Ovary (tissue), 9 donors: ENCODE data around the gene FOXO1. TPM values are rescaled to one million over a fixed set of nuclear protein-coding genes. Genes with fewer than 3 reads are reported as not detected.

Experiments used
- DNase-seq, 5 donors: peaks; one replicate each; pipeline ENCODE4 v3.0.0-alpha.2; 2019 to 2020
- H3K27ac ChIP-seq, 2 donors: fragments of 200-600 bp; one replicate each; pipeline versions ENCODE4 v1.5.1 to v1.8.0; 2019 to 2022
- H3K27me3 ChIP-seq: fragments of 200-600 bp; one replicate; pipeline ENCODE4 v1.8.0; 2022
- H3K36me3 ChIP-seq: fragments of 200-600 bp; sonication (generic); one replicate; pipeline ENCODE4 v1.5.1; 2019
- H3K4me1 ChIP-seq: one replicate; pipeline ENCODE4 v1.8.1; 2013; ENCODE audit warnings: mild to moderate bottlenecking, moderate library complexity; ENCODE audit not compliant: insufficient read depth
- H3K4me3 ChIP-seq: fragments of 200-600 bp; sonication (generic); one replicate; pipeline ENCODE4 v1.5.1; 2017
- H3K9me3 ChIP-seq, 2 donors: fragments of 200-600 bp in 1 of 2; sonication (generic) in 1 of 2; one replicate each; pipeline versions ENCODE4 v1.5.1 to v1.8.1; 2013 to 2019; ENCODE audit warnings: mild to moderate bottlenecking in 1 of 2, moderate library complexity in 1 of 2
- CTCF ChIP-seq, 3 donors: fragments of 450-650 bp in 2 of 3; fragments of 200-600 bp in 1 of 3; IDR thresholded peaks; one replicate each; pipeline versions ENCODE4 v1.5.1 to v1.8.0; 2016 to 2022; ENCODE audit warnings: antibody characterized with exemption in 3 of 3, mild to moderate bottlenecking in 1 of 3
- EP300 ChIP-seq: sonication (generic); formaldehyde crosslinking; IDR thresholded peaks from one replicate; pipeline ENCODE4 v1.6.1; 2017; ENCODE audit warnings: antibody characterized with exemption
- POLR2A ChIP-seq: fragments of 450-650 bp; IDR thresholded peaks from one replicate; pipeline ENCODE4 v1.6.1; 2017; ENCODE audit warnings: antibody characterized with exemption, mild to moderate bottlenecking, moderate library complexity
- WGBS, 3 donors: extraction: QIAGEN DNeasy Blood & Tissue Kit in 1 of 3; methylation state at CpG; one replicate each; pipeline versions ENCODE4 v1.1.5 to v1.1.7; 2013 to 2017; 5-methylcytosine and 5-hydroxymethylcytosine counted together
- intact Hi-C, 4 donors: fragments of 100-400 bp; cut with DNase I; formaldehyde crosslinking; loops; one replicate each; pipeline versions ENCODE4 v1.11.0 to v1.15.1; 2022 to 2023
- polyA plus RNA-seq, 2 donors: library from polyadenylated mRNA; stranded (reverse); fragments of 200-250 nt in 1 of 2; fragments of 350-450 nt in 1 of 2; fragmentation: Illumina TruSeq in 1 of 2; extraction: RNeasy Lipid Tissue Mini Kit (QIAGEN cat#74804) in 1 of 2; gene quantifications; one replicate each; pipeline ENCODE4 v1.2.3, GENCODE V29; 2013 to 2014
- total RNA-seq, 7 donors: library from RNA; depleted of rRNA in 2 of 7; stranded (reverse); fragments of >200 nt in 2 of 7; fragmentation: NEBNext Ultra II Directional in 3 of 7; extraction: Animal tissue kit (Norgen Biotek cat#: 25700) in 3 of 7; gene quantifications; one replicate each; pipeline versions ENCODE4 v1.1.0 to v1.2.4, GENCODE V29; 2016 to 2023
- donor health status: DM: no; HTN: no; CAD: no; lungs with moderate emphysema.
- donor health status: DM: no; HTN: no; CAD: no.
- donor health status: Bipolar disorder and iron deficiency.
- donor health status: DM: yes; HTN: yes; CAD: no.
- donor health status: DM: no; HTN: no; CAD: no.
- donor health status: DM: yes; HTN: yes; CAD: no.

The FOXO1 gene
- total and polyA plus RNA-seq, 9 donors: 51.5 to 157 (median 107) TPM

- DNase-seq: no peak
- Histone ChIP-seq H3K27me3 (no peaks in the 10 kb centered on the region), H3K36me3 (no peaks in the 10 kb centered on the region), H3K4me1 (peaks cover 4% of the 10 kb centered on the region), H3K4me3 (no peak overlapping the region), H3K9me3 (no peaks in the 10 kb centered on the region), H3K27ac (no peak overlapping the region)
- WGBS, 3 donors: 85 to 94% (median 91%) methylated on average over 2 of the region's 2 CpGs
- TF ChIP-seq POLR2A: no peak
- TF ChIP-seq CTCF (IDR thresholded peaks at IDR 0.05): no peak
- no peak for TF ChIP-seq EP300
- intact Hi-C loops: no loop called here
Measured at GRCh38 chr13:40670307-40670706, 3.9 kb upstream of the FOXO1 start.

GRCh38 chr13:40668335-40668734 is 1.9 kb upstream of the FOXO1 start:
- H3K4me3 ChIP-seq: no peak overlapping the region
- H3K27ac ChIP-seq: peak overlapping the region in 1 of 2 donors; percentile 99
- DNase-seq: peak in 4 of 5 donors; percentile 44 to 61 (median 50)
- no peaks in the 10 kb centered on the region for H3K27me3 ChIP-seq
- H3K9me3 ChIP-seq: no peaks in the 10 kb centered on the region
- no peaks in the 10 kb centered on the region for H3K36me3 ChIP-seq
- WGBS, 3 donors: 54 to 64% (median 59%) methylated on average over 11 of the region's 11 CpGs
- intact Hi-C loops: loop anchor here in 3 of 4 donors (5.0 to 10.0 kb wide), 7 partner anchors 94 to 851 kb away; no protein-coding TSS in a partner anchor
- TF ChIP-seq CTCF (IDR thresholded peaks at IDR 0.05) (peak in 1 of 3 donors; percentile 9), EP300 (no peak)
- peaks cover 4% of the 10 kb centered on the region for H3K4me1 ChIP-seq

- 8 to 11% (median 10%) methylated on average over 5 of the region's 5 CpGs for WGBS, 3 donors
- H3K4me3 ChIP-seq: peak overlapping the region; percentile 78
- no peaks in the 10 kb centered on the region for H3K27me3 ChIP-seq
- TF ChIP-seq EP300 (no peak), CTCF (IDR thresholded peaks at IDR 0.05) (no peak), POLR2A (no peak)
- intact Hi-C loops: loop anchor here in 3 of 4 donors (5.0 to 10.0 kb wide), 7 partner anchors 93 to 850 kb away; no protein-coding TSS in a partner anchor
- no peaks in the 10 kb centered on the region for H3K9me3 ChIP-seq
- H3K27ac ChIP-seq: peak overlapping the region; percentile 88 to 99
- DNase-seq: peak in 4 of 5 donors; percentile 47 to 65 (median 60)
- H3K36me3 ChIP-seq: no peaks in the 10 kb centered on the region
- H3K4me1 ChIP-seq: peaks cover 4% of the 10 kb centered on the region
Measured at GRCh38 chr13:40667622-40667978, 1.2 kb upstream of the FOXO1 start.

GRCh38 chr13:40666933-40667621 is 636 bp upstream of the FOXO1 start:
- WGBS, 3 donors: 0 to 1% (median 0%) methylated on average over 65 to 67 of the region's 67 CpGs
- H3K27ac ChIP-seq: peak overlapping the region; percentile 88 to 99
- intact Hi-C loops: loop anchor here in 3 of 4 donors (5.0 to 10.0 kb wide), 7 partner anchors 92 to 850 kb away; no protein-coding TSS in a partner anchor
- no peaks in the 10 kb centered on the region for H3K9me3 ChIP-seq
- peaks cover 4% of the 10 kb centered on the region for H3K4me1 ChIP-seq
- DNase-seq: peak; percentile 55 to 77 (median 71)
- H3K4me3 ChIP-seq: peak overlapping the region; percentile 78
- TF ChIP-seq EP300 (no peak), CTCF (IDR thresholded peaks at IDR 0.05) (no peak), POLR2A (no peak)
- no peaks in the 10 kb centered on the region for H3K36me3 ChIP-seq
- no peaks in the 10 kb centered on the region for H3K27me3 ChIP-seq
